Activated CD4-positive, alpha-beta T cell treated with anti-CD3 and anti-CD28 coated beads, Interleukin-2, amount 10 ng/mL, durations not matched to agents 24 days and 14 days (primary cell): Measurements from ENCODE around the gene NUDCD3. TPM values are rescaled to one million over a fixed set of nuclear protein-coding genes. Genes with fewer than 3 reads are reported as not detected.
A peak's percentile ranks its signal among the peaks of the same experiment; 100 is the strongest.

Experiments
- DNase-seq: peaks from one replicate; pipeline ENCODE4 v3.0.0; 2022
- H3K27ac Mint-ChIP-seq: one replicate; pipeline ENCODE4 v1.8.0; 2022; ENCODE audit warnings: mild to moderate bottlenecking, mixed read lengths
- H3K27me3 Mint-ChIP-seq: one replicate; pipeline ENCODE4 v1.8.0; 2022; ENCODE audit warnings: mixed read lengths
- H3K36me3 Mint-ChIP-seq: one replicate; pipeline ENCODE4 v1.8.0; 2022; ENCODE audit warnings: low read depth, mild to moderate bottlenecking, mixed read lengths
- H3K4me1 Mint-ChIP-seq: one replicate; pipeline ENCODE4 v1.8.0; 2021; ENCODE audit warnings: mixed read lengths
- H3K4me3 Mint-ChIP-seq: one replicate; pipeline ENCODE4 v1.8.0; 2022; ENCODE audit warnings: mild to moderate bottlenecking, moderate library complexity, mixed read lengths
- H3K9me3 Mint-ChIP-seq: one replicate; pipeline ENCODE4 v1.8.0; 2021; ENCODE audit warnings: mixed read lengths
- intact Hi-C: fragments of 100-400 bp; cut with micrococcal nuclease; formaldehyde crosslinking; loops from one replicate; pipeline ENCODE4 v1.15.1; 2023
- total RNA-seq: library from RNA; stranded (reverse); gene quantifications from 2 replicates; pipeline ENCODE4 v1.2.3, GENCODE V29; 2022

The NUDCD3 gene
- total RNA-seq, 1 donor from 2014 or later = 92.7 TPM

DNA sequence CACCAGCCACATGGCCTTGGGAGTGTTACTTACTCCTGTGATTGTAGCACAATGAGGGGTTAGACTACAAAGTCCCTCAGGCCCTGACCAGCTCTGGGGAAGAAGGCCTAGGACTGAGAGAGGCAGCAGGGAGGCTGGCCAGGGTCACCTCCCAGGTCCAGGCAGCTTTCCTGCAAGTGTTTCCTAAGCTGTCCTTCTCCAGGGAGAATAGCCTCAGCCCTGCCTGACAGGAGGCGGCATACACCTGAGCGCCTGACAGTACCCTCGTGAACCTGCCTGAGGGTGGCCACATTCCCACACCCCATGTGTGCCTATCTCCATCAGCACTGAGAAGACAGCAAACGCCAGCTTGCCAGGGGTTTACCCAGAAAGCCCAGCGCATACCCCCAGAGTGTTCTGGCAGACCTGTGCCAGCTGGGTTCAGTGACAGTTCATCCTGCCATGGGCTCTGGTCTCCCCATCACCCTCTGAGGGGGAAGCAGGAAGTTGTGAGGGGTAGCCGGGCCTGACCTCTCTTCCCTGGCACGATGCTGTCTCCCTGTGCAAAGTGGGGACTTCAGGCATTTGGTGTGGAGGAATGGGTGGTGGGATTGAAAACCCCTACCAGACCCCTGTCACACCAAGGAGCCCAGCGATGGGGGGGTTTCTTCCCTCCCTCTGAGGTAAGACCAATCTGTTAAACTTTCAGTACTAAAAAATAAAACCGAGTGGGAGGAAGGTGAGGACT lies 108.8 kb downstream of the NUDCD3 start:
- no peak overlapping the region for H3K27ac Mint-ChIP-seq
- intact Hi-C loops = no loop called here

DNA sequence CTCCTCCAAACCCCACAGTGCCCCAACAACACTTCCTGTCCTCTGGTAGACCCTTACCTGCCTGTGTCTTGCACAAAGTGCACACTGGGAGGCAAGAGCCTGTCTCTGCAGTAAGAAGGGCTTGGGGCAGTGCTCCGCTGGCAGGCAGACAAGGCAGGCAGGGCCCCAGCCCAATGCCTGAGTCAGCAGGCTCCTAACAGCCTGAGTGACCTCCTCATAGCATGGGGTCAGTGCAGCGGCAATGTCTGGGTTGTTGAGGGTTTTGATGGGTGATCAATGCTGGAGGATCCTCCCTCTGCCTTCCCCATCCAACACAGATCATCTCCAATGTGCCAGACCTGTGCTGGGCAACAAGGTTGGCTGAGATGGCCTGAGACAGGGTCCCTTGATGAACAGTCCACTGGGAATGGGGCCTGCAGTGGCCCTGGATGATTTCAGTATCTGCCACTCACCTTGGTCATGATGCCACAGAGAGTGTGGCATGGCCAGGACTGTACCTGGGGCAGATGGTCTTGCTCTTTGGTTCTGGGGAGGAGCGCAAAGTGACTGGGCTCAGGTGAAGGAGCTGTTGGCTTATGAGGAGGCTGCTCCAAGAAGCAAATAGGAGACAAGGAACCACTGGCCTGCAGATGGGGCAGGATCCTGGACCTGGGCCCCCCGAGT lies 109.5 kb downstream of the NUDCD3 start:
- Mint-ChIP-seq H3K27me3 (no peaks in the 10 kb centered on the region), H3K4me3 (no peak overlapping the region), H3K4me1 (peaks cover 2% of the 10 kb centered on the region), H3K9me3 (no peaks in the 10 kb centered on the region), H3K36me3 (peaks cover 16% of the 10 kb centered on the region), H3K27ac (no peak overlapping the region)
- no peak for DNase-seq
- intact Hi-C loops = no loop called here

More for the DNA sequence above, 108.8 kb downstream of the NUDCD3 start:
- Mint-ChIP-seq H3K4me1 (peaks cover 2% of the 10 kb centered on the region), H3K27me3 (no peaks in the 10 kb centered on the region), H3K36me3 (peaks cover 20% of the 10 kb centered on the region), H3K4me3 (no peak overlapping the region), H3K9me3 (no peaks in the 10 kb centered on the region)
- DNase-seq = no peak

DNA sequence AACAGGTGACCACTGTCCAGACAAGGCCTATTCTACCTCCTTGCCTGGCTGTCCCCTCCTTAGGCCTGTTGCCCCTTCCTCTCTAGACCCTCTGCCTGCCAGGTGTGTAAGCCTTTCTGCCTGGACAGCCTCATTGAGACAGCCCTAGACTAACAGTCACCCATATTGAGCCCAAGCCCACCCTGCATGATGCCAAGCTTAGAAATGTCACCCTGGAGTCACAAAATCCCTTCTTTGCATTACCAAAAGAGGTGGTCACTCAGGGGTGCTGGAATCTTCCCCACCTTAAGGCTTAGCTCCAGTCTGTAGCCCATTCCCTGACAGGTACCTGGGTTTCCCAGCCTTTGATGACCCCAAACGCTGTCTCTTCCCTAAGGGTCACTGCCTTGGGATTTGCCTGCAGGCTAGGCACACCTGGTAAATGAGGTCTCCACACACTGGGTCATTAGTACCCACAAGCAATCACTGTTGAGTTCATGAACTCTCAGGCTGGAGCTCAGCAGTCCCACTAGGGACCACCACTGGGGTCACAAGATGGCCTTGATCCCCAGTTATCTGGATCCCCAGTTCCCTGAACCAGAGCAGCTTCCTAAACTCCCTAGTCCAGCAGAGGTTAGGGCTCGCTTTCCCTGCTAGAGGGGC lies 110.1 kb downstream of the NUDCD3 start:
- Mint-ChIP-seq H3K4me3 (no peak overlapping the region), H3K27me3 (no peaks in the 10 kb centered on the region), H3K9me3 (no peaks in the 10 kb centered on the region), H3K4me1 (peaks cover 2% of the 10 kb centered on the region), H3K27ac (no peak overlapping the region), H3K36me3 (peaks cover 14% of the 10 kb centered on the region)
- intact Hi-C loops = no loop called here
- no peak for DNase-seq

DNA sequence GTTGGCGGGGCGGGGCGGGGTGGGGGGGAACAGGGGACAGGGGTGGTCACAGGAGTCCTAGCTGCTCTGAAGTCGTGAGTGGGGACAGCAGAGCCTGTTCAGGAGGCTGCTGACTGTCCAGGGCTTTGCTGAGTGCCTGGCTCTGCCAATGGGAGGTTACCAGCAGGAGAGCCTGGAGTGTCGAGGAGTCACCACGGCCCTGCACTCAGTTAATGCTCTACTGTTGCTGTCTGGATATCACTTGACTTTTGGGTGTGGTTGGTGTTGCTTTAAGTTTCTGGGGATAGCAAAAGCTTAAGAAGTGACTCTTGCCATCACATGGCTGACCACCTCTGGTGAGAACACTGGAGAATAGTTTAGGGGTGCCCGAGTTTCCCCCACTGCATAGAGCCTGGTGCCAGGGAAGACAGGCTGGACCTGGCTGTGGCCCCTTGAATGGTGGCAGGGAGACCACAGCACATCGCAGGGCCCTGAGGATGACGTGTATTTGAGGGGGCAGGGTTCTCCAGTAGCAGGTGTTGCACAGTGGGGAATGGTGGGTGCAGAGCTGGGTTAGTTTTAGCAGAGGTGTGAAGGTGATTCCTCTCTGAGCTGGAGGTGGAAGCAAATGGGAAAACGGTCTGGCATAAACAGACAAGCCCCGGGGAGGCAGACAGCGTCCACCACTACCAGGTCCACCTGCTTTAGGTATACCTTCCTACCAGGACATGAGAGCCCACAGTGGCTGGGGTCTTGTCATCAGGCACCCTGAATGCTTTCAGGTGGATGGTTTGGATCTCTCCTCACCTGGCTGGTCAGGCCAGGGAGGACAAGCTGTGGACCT lies 110.9 kb downstream of the NUDCD3 start:
- no peak overlapping the region for H3K27ac Mint-ChIP-seq

DNA sequence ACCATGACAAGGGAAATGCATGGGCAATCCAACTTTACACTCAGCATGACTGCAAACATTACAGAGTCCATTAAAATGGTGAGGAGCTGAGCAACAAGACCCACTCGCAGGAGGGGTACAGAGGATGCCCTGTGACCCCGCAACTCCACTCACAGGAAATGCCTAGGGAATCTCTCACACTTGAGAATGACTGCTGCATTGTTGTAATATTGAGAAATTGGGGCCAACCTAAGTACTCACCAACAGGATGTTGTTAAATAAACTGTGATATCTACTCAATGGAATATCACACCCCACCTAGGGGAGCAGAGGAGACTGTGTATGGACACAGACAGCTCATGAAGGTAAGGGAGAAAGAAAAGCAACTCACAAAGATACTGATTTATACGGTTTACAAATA lies 111.7 kb downstream of the NUDCD3 start:
- H3K4me3 Mint-ChIP-seq = no peak overlapping the region
- intact Hi-C loops = loop anchor here (10.0 kb wide), 1 partner anchor 134 kb away; no protein-coding TSS in a partner anchor
- peaks cover 1% of the 10 kb centered on the region for H3K27me3 Mint-ChIP-seq
- DNase-seq = no peak
- H3K4me1 Mint-ChIP-seq = peaks cover 2% of the 10 kb centered on the region
- no peaks in the 10 kb centered on the region for H3K9me3 Mint-ChIP-seq
- peaks cover 3% of the 10 kb centered on the region for H3K36me3 Mint-ChIP-seq
- no peak overlapping the region for H3K27ac Mint-ChIP-seq

More for the DNA sequence above, 110.9 kb downstream of the NUDCD3 start:
- peaks cover 2% of the 10 kb centered on the region for H3K4me1 Mint-ChIP-seq
- peaks cover 1% of the 10 kb centered on the region for H3K27me3 Mint-ChIP-seq
- intact Hi-C loops = loop anchor here (10.0 kb wide), 1 partner anchor 135 kb away; no protein-coding TSS in a partner anchor
- no peaks in the 10 kb centered on the region for H3K9me3 Mint-ChIP-seq
- no peak overlapping the region for H3K4me3 Mint-ChIP-seq
- DNase-seq = no peak
- H3K36me3 Mint-ChIP-seq = peaks cover 9% of the 10 kb centered on the region

DNA sequence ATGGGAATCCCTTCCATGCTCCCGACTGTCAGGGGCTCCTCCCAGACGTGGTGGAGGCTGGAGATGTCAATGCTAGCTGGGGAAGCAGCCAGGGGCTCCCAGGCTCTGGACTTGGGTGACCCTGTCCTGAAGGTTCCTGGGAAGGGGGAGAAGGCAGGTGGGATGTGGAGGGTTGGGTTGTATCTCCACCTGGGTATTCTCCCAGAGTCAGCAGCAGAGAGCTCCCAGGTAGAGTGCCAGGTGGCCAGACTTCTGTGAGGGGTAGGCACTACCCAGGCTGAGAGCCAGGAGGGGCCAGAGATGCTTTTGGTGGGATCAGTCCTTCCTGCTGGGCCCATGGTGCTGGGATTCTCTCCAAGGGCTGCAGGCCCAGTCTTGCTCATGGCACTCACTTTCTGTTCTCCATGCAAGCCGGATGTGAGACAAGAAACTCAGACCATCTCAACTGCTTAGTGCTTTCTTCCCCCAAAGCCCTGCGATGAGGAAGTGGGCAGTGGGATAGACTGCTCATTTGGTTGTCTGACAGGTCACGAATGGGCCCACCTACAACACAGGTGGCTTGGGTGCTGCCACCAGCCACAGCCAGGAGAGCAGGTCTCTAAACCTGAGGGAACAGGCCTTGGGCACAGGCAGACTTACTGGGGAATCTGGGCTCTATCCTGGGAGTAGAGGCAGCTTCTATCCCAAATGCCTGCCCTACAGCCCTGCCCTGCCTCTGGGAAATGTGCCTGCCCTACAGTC lies 112.6 kb downstream of the NUDCD3 start:
- no peak overlapping the region for H3K4me3 Mint-ChIP-seq
- peaks cover 2% of the 10 kb centered on the region for H3K4me1 Mint-ChIP-seq
- DNase-seq = no peak
- intact Hi-C loops = loop anchor here (10.0 kb wide), 1 partner anchor 133 kb away; no protein-coding TSS in a partner anchor
- H3K27ac Mint-ChIP-seq = no peak overlapping the region
- peaks cover 6% of the 10 kb centered on the region for H3K27me3 Mint-ChIP-seq
- H3K9me3 Mint-ChIP-seq = no peaks in the 10 kb centered on the region
- peaks cover 2% of the 10 kb centered on the region for H3K36me3 Mint-ChIP-seq

DNA sequence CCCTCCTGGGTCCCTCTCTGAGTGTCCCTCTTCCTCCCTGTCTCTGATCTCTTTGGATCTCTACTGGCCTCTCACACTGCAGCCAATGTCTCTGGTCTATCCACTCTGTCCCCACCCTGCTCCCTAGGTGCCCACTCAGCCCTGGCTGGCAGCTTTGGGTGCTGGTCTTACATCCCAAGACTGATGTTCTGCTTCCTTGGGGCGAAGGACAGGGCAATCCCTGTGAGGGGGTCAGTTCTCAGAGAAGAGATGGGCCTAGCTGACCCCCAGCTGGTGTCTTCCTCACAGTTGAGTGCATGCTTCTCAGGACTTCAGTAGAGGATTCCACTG lies 113.4 kb downstream of the NUDCD3 start:
- H3K36me3 Mint-ChIP-seq = peaks cover 2% of the 10 kb centered on the region
- intact Hi-C loops = loop anchor here (10.0 kb wide), 1 partner anchor 132 kb away; no protein-coding TSS in a partner anchor
- H3K27ac Mint-ChIP-seq = no peak overlapping the region

DNA sequence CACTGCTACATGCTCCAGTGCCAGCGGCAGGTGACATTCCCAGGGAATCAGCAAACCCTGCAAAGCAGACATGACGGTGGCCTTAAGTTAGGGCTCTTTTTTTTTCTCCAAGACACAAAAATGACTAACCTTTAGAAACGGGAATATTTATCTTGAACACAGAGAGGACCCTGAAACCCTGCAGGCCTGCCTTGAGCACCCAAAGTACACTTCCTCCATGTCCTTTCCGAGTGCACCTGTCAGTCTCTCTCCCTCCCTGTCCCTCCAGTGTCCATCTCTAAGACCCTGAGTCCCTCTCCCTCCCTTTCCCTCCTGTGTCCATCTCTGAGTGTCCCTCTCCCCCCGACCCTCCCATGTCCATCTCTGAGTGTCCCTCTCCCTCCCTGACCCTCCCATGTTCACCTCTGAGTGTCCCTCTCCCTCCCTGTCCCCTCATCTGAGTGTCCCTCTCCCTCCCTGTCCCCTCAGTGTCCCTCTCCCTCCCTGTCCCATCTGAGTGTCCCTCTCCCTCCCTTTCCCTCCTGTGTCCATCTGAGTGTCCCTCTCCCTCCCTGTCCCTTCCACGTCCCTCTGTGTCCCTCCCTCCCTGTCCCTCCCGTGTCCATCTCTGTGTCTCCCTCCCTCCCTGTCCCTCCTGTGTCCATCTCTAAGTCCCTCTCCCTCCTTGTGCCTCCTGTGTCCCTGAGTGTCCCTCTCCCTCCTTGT lies 113.9 kb downstream of the NUDCD3 start:
- intact Hi-C loops = loop anchor here (10.0 kb wide), 1 partner anchor 132 kb away; no protein-coding TSS in a partner anchor
- Mint-ChIP-seq H3K9me3 (no peaks in the 10 kb centered on the region), H3K36me3 (peaks cover 2% of the 10 kb centered on the region), H3K27ac (no peak overlapping the region), H3K4me3 (no peak overlapping the region), H3K27me3 (peaks cover 9% of the 10 kb centered on the region), H3K4me1 (peaks cover 2% of the 10 kb centered on the region)
- no peak for DNase-seq

More for the DNA sequence above, 113.4 kb downstream of the NUDCD3 start:
- Mint-ChIP-seq H3K9me3 (no peaks in the 10 kb centered on the region), H3K4me1 (peaks cover 2% of the 10 kb centered on the region), H3K4me3 (no peak overlapping the region), H3K27me3 (peaks cover 9% of the 10 kb centered on the region)
- DNase-seq = no peak

DNA sequence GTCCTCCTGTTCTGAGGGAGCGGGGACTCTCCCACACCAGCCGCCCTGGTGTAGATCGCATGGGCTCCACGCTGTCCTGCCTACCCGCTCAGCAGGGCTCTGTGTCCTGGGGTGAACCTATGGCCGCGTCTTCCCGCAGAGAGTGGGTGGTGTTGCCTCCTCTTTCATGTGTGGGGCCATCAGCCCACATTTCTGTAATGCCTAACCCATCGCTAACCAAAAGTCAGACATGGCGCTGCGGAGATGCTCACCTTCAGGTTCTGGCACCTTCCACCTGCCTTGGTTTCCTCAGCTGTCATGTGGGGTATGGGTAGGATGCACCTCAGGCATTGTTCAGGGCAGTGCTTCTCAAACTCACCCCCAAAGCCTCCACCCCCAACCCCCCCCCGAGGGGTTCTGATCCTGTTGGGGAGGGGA lies 114.5 kb downstream of the NUDCD3 start:
- H3K36me3 Mint-ChIP-seq = no peaks in the 10 kb centered on the region
- intact Hi-C loops = loop anchor here (10.0 kb wide), 1 partner anchor 131 kb away; no protein-coding TSS in a partner anchor
- H3K27ac Mint-ChIP-seq = no peak overlapping the region
- H3K4me3 Mint-ChIP-seq = no peak overlapping the region
- peaks cover 13% of the 10 kb centered on the region for H3K27me3 Mint-ChIP-seq
- peaks cover 2% of the 10 kb centered on the region for H3K4me1 Mint-ChIP-seq
- no peaks in the 10 kb centered on the region for H3K9me3 Mint-ChIP-seq
- DNase-seq = peak; percentile 53

DNA sequence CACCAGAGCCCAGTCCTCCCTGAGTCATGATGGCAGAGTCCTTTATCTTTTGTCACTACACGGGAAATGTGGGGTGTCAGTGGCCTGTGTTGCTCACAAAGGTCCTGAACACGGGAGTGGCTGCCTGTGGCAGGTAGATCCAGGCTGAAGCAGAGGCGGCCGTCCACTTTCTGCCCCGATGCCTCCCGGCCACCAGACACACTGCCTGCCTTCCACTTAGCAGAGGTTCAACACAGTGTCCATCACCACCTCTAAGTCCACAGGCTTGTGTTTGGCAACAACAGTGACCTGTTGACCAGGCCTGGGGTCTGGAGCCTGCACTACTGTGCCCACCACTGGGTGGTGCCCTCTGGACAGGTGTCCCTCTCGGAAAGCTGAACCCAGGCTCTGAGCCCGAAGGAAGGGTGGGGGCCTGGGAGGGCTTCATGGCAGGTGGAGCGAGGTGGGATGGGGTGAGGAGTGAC lies 115.2 kb downstream of the NUDCD3 start:
- H3K4me1 Mint-ChIP-seq = peaks cover 3% of the 10 kb centered on the region
- DNase-seq = peak; percentile 58
- no peaks in the 10 kb centered on the region for H3K36me3 Mint-ChIP-seq
- H3K27ac Mint-ChIP-seq = no peak overlapping the region
- peaks cover 20% of the 10 kb centered on the region for H3K27me3 Mint-ChIP-seq
- intact Hi-C loops = loop anchor here (10.0 kb wide), 1 partner anchor 130 kb away; no protein-coding TSS in a partner anchor
- no peak overlapping the region for H3K4me3 Mint-ChIP-seq
- H3K9me3 Mint-ChIP-seq = peaks cover 2% of the 10 kb centered on the region

DNA sequence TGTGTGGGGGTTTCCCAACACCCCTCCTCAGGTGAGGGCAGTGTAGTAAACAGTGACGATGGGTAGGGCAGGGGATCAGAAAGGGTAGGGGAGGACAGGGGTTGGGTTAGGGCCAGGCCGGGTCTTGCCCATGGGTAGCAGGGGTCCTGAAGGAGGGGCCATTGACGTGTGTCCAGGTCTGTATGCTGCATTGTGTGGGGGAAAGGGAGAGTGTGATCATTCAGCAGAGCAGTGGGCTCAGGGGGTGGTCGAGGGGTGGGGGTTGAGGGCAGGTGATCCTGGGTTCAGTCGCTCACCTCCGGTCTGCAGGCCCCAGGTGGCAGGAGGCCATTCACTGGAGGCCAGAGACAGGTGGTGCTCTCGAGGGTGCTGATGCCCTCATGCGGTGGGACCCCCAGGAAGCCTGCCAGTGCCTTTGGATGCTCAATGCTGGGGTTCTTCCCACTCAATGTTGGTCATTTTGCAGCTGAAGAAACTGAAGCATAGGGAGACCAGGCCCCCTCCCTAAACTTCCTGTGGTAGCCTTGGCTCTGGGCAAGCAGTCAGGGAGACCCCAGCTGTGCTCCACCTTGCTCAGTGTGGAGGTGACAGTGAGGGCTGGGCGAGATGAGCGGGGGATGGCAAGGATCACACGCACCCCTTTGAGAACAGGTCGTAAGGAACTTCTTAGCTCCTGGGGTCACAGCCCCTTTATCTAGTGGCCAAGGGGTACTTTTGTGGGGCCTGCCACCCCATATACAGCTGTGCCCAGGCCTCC lies 116.3 kb downstream of the NUDCD3 start:
- Mint-ChIP-seq H3K4me3 (no peak overlapping the region), H3K4me1 (peaks cover 7% of the 10 kb centered on the region), H3K9me3 (peaks cover 7% of the 10 kb centered on the region), H3K27me3 (peaks cover 30% of the 10 kb centered on the region), H3K27ac (no peak overlapping the region), H3K36me3 (no peaks in the 10 kb centered on the region)
- intact Hi-C loops = loop anchor here (10.0 kb wide), 1 partner anchor 129 kb away; no protein-coding TSS in a partner anchor
- DNase-seq = peak; percentile 49

DNA sequence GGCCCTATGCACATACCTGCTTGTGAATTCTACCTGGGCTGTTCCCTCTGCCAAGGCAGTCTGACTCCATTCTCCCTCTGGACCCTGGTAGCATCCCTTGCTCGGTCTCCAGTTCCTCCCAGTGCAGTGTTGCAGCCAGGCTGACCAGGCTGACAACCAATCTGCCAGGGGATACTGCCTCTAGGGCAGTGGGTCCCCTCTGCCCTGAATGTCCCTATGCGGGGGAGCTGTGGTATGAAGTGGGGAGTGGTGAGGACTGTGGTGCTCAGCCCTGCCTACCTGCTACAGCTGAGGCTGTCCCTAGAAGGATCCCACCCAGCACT lies 117.1 kb downstream of the NUDCD3 start:
- Mint-ChIP-seq H3K27ac (no peak overlapping the region), H3K9me3 (peaks cover 7% of the 10 kb centered on the region), H3K4me1 (peaks cover 6% of the 10 kb centered on the region), H3K36me3 (no peaks in the 10 kb centered on the region), H3K4me3 (no peak overlapping the region), H3K27me3 (peaks cover 35% of the 10 kb centered on the region)
- DNase-seq = peak; percentile 54
- intact Hi-C loops = loop anchor here (10.0 kb wide), 1 partner anchor 129 kb away; no protein-coding TSS in a partner anchor
